Measurements from ENCODE around the gene XCL1. TPM values are rescaled to one million over a fixed set of nuclear protein-coding genes. Genes with fewer than 3 reads are reported as not detected.

The XCL1 gene
- polyA plus RNA-seq, 10 donors: 0.12 to 0.50 (median 0.33) TPM; not detected in 6

Other genes starting within 250 kb of the XCL1 start
- 1 to 10 TPM in 2 of 10 donors, under 1 TPM in 3, not detected in 5; 0.37 to 1.3 (median 0.75) TPM for gene XCL2, start 32.6 kb upstream of the XCL1 start, polyA plus RNA-seq (ENCODE audit: insufficient read length in 10 of 10)
- 100 to 1,000 TPM in 3 of 10 donors, 10 to 100 TPM in 7; 67.1 to 135 (median 88.5) TPM for gene DPT, start 152.6 kb downstream of the XCL1 start, polyA plus RNA-seq (ENCODE audit: insufficient read length in 10 of 10)

All from muscle of back (tissue), 10 donors.